8988T (cell line): ENCODE results near the gene DOK5.
"Not testable (repeated sequence)": the region's sequence is repeated elsewhere in the genome, so short reads cannot be mapped to it uniquely, and the experiment has no call there.

Experiments
- DNase-seq: peaks from one replicate; pipeline ENCODE4 v3.0.0; 2011

Gene DOK5

GRCh38 chr20:54472607-54473006 lies 2.8 kb upstream of the DOK5 start:
- DNase-seq = no peak

GRCh38 chr20:54473340-54473739 lies 2.1 kb upstream of the DOK5 start:
- no peak for DNase-seq

- DNase-seq = no peak
Measured at GRCh38 chr20:54474046-54474445, 1.3 kb upstream of the DOK5 start.

- DNase-seq = peak; percentile 25
Measured at GRCh38 chr20:54474866-54475265, 527 bp upstream of the DOK5 start.

- DNase-seq = no peak
Measured at GRCh38 chr20:54476169-54477009, 996 bp downstream of the DOK5 start.

GRCh38 chr20:54477191-54477955 lies 2.0 kb downstream of the DOK5 start:
- no peak for DNase-seq

GRCh38 chr20:54479138-54479906 lies 3.9 kb downstream of the DOK5 start:
- DNase-seq = no peak

GRCh38 chr20:54479937-54480336 lies 4.5 kb downstream of the DOK5 start:
- not testable (repeated sequence) for DNase-seq

GRCh38 chr20:54481442-54481841 lies 6.0 kb downstream of the DOK5 start:
- no peak for DNase-seq

GRCh38 chr20:54485631-54486030 lies 10.2 kb downstream of the DOK5 start:
- no peak for DNase-seq

- DNase-seq = no peak
Measured at GRCh38 chr20:54486585-54486984, 11.2 kb downstream of the DOK5 start.

- DNase-seq = no peak
Measured at GRCh38 chr20:54488442-54488841, 13.0 kb downstream of the DOK5 start.

GRCh38 chr20:54491506-54491905 lies 16.1 kb downstream of the DOK5 start:
- no peak for DNase-seq

- no peak for DNase-seq
Measured at GRCh38 chr20:54494303-54495006, 19.1 kb downstream of the DOK5 start.

GRCh38 chr20:54497931-54498718 lies 22.7 kb downstream of the DOK5 start:
- DNase-seq = no peak

- no peak for DNase-seq
Measured at GRCh38 chr20:54499111-54499510, 23.7 kb downstream of the DOK5 start.

- DNase-seq = no peak
Measured at GRCh38 chr20:54502179-54502578, 26.8 kb downstream of the DOK5 start.

GRCh38 chr20:54506643-54507042 lies 31.2 kb downstream of the DOK5 start:
- DNase-seq = no peak

GRCh38 chr20:54510541-54511129 lies 35.2 kb downstream of the DOK5 start:
- no peak for DNase-seq

- DNase-seq = no peak
Measured at GRCh38 chr20:54512694-54513093, 37.3 kb downstream of the DOK5 start.

- no peak for DNase-seq
Measured at GRCh38 chr20:54514028-54514607, 38.7 kb downstream of the DOK5 start.
